ENCODE data around the gene CLDN8. TPM values are rescaled to one million over a fixed set of nuclear protein-coding genes. Genes with fewer than 3 reads are reported as not detected.

CLDN8 gene
- total RNA-seq, 1 donor from 2014 or later, result not detected

DNA sequence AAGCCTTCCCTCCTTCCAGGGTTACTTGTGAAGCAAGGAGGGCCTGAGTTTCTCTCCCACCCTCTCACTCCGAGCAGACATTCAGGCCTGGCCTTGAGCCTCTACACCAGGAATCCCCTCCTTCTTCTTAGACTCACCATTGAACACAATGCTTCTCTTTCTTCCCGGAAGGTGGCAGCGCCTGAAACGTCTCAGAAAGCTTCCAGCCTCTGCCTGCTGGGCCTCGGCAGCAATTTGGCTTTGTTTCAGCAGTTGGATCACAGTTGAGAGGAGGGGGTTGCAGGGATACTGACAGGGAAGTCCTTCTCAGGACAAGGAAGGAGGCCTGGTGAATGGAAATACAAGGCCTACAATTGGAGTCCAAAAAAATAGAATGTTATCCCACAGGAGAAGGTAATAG lies 6.3 kb downstream of the CLDN8 start:
- no peak for DNase-seq
- TF ChIP-seq CTCF (IDR thresholded peaks at IDR 0.05; ENCODE audit: borderline replicate concordance), result no peak
- no peaks in the 10 kb centered on the region for H3K9me3 ChIP-seq (replicated peaks)
- no peak overlapping the region for H3K27ac ChIP-seq (replicated peaks)
- intact Hi-C loops (cut with micrococcal nuclease), result no loop called here
- H3K4me3 ChIP-seq, result no peak overlapping the region
- no peaks in the 10 kb centered on the region for H3K4me1 ChIP-seq
- H3K36me3 ChIP-seq, result no peaks in the 10 kb centered on the region
- H3K27me3 ChIP-seq (ENCODE audit: low read depth), result no peaks in the 10 kb centered on the region

DNA sequence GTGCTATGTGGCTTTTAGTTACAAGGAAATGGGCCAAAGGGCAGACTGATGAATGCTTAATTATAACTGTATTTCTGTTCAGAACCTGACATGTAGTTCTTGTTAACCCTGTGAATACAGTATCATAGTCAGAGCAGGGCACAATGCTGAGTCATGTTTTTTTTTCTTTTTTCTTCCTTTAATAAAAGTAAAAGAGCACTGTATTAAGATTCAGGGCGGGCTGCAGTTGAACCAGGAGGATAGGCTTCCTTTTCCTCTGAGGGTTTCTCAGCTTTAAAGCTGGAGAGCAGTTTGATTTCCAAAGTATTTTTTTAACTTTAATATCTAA lies 8.7 kb downstream of the CLDN8 start:
- DNase-seq, result no peak
- no peak overlapping the region for H3K27ac ChIP-seq (replicated peaks)
- no peaks in the 10 kb centered on the region for H3K4me1 ChIP-seq
- H3K36me3 ChIP-seq, result no peaks in the 10 kb centered on the region
- H3K27me3 ChIP-seq (ENCODE audit: low read depth), result no peaks in the 10 kb centered on the region
- TF ChIP-seq CTCF (IDR thresholded peaks at IDR 0.05; ENCODE audit: borderline replicate concordance), result no peak
- no peak overlapping the region for H3K4me3 ChIP-seq
- intact Hi-C loops (cut with micrococcal nuclease), result no loop called here
- H3K9me3 ChIP-seq (replicated peaks), result no peaks in the 10 kb centered on the region

DNA sequence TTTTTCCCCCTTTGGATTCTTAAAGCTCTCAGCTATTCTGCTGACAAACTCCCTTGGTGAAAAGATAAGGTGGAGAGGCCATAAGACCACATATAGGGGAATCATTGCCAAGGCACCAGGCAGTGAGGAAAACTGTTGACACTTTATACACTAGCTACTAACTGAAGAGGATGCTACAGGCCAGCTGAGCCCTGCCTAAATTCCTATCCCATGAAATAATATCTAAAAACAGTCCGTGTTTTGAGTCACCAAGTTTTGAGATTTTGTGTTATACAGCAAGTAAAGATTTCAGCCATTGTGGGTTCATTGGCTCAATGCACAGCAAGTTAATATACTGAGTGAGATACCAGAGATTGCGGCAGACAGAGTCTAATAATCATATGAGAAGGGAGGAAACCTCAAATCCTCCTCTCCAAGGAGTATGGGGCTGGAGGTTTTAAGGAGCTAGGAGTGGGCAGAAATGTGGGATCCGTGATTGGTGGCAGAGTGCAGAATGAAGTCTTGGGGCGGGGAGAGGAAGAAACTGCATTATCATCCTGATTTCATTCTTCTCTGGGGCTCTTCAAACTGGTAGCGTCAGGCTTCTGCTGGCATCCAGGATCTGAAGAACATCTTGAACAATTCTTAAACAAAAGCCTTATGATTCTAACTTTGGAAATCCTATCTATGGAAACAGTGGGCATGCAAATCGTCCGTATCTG lies 9.2 kb downstream of the CLDN8 start:
- H3K4me1 ChIP-seq, result no peaks in the 10 kb centered on the region
- TF ChIP-seq CTCF (IDR thresholded peaks at IDR 0.05; ENCODE audit: borderline replicate concordance), result no peak
- DNase-seq, result no peak
- H3K27me3 ChIP-seq (ENCODE audit: low read depth), result no peaks in the 10 kb centered on the region
- no peaks in the 10 kb centered on the region for H3K9me3 ChIP-seq (replicated peaks)
- intact Hi-C loops (cut with micrococcal nuclease), result no loop called here
- no peaks in the 10 kb centered on the region for H3K36me3 ChIP-seq
- H3K27ac ChIP-seq (replicated peaks), result no peak overlapping the region
- H3K4me3 ChIP-seq, result no peak overlapping the region

- no peak for TF ChIP-seq CTCF (IDR thresholded peaks at IDR 0.05; ENCODE audit: borderline replicate concordance)
- intact Hi-C loops (cut with micrococcal nuclease), result no loop called here
- no peaks in the 10 kb centered on the region for H3K27me3 ChIP-seq (ENCODE audit: low read depth)
Observed at GRCh38 chr21:30200000-30200399, 15.9 kb downstream of the CLDN8 start.

GRCh38 chr21:30194701-30195299 lies 21.1 kb downstream of the CLDN8 start:
- no peaks in the 10 kb centered on the region for H3K36me3 ChIP-seq
- peak; percentile 38 for TF ChIP-seq CTCF (IDR thresholded peaks at IDR 0.05; ENCODE audit: borderline replicate concordance)
- no peak overlapping the region for H3K4me3 ChIP-seq
- H3K9me3 ChIP-seq (replicated peaks), result no peaks in the 10 kb centered on the region
- H3K27ac ChIP-seq (replicated peaks), result no peak overlapping the region
- no peak for DNase-seq
- intact Hi-C loops (cut with micrococcal nuclease), result no loop called here
- no peaks in the 10 kb centered on the region for H3K27me3 ChIP-seq (ENCODE audit: low read depth)
- H3K4me1 ChIP-seq, result no peaks in the 10 kb centered on the region

More at GRCh38 chr21:30200000-30200399, 15.9 kb downstream of the CLDN8 start:
- Histone ChIP-seq H3K36me3 (no peaks in the 10 kb centered on the region), H3K4me1 (no peaks in the 10 kb centered on the region), H3K4me3 (no peak overlapping the region), H3K9me3 (replicated peaks) (peaks cover 13% of the 10 kb centered on the region), H3K27ac (replicated peaks) (no peak overlapping the region)
- DNase-seq, result no peak
